Frontal cortex (tissue), 4 donors: ENCODE data around the gene MORN3. TPM values are rescaled to one million over a fixed set of nuclear protein-coding genes. Genes with fewer than 3 reads are reported as not detected.
A peak's percentile ranks its signal among the peaks of the same experiment; 100 is the strongest.
"Not testable (repeated sequence)": the region's sequence is repeated elsewhere in the genome, so short reads cannot be mapped to it uniquely, and the experiment has no call there.

Experiments
- DNase-seq, 2 donors: peaks; one replicate each; pipeline ENCODE4 v3.0.0; 2012; ENCODE audit warnings: low spot score in 2 of 2
- FAIRE-seq: peaks from 2 replicates; lab custom pipeline; 2012; peaks lifted over from hg19 to GRCh38; lab: Jason Lieb, UNC
- total RNA-seq: library from RNA; depleted of rRNA; stranded (reverse); fragments of >200 nt; gene quantifications from one replicate; pipeline ENCODE4 v1.2.3, GENCODE V29; 2014
- donor health status: control.
- donor health status: control.
- donor health status: control.

MORN3 gene
- total RNA-seq, 1 donor from 2014 or later: 3.3 TPM

DNA sequence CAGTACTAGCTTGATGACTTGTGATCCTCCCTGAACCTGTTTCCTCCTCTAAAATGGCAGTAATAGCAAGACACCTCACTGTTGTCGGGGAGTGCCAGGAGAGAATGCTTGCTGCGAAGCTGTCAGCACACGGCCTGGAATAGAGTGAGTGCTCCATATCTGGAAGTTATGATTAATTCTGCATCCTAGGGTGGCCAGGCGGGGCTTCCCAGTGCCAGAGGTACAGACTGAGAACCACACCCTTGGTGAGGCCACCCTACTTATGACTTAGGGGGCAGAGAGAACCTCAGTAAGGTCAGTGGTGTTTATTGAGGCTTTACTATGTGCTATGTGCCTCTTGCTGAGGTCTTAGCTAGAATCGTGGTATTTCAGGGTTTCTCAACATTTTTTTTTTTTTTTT, 20.1 kb downstream of the MORN3 start:
- FAIRE-seq (no peak), DNase-seq (no peak)

DNA sequence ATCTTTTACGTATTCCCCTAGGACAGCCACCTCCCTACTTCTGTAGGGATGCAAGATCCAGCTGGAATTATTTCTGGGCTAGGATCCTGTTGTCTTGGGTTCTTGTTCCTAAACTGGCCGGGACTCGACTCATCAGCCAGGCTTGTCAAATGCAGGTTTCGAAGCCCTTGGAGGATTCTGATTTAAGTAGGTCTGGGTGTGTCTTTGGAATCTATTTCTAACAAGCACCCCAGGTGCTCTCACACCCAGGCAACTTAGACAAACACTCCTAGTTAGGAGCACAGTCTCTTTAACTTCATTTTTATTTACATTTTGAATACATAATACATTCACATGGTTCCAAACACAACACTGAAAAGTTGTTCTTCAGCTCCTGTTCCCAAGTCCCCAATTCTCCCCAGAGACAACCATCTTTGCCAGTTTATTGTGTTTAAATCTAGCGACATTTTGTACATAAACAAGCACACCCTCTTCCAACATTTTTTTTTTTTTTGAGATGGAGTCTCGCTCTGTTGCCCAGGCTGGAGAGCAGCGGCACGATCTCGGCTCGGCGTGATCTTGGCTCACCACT, 20.9 kb downstream of the MORN3 start:
- DNase-seq (no peak), FAIRE-seq (no peak)

DNA sequence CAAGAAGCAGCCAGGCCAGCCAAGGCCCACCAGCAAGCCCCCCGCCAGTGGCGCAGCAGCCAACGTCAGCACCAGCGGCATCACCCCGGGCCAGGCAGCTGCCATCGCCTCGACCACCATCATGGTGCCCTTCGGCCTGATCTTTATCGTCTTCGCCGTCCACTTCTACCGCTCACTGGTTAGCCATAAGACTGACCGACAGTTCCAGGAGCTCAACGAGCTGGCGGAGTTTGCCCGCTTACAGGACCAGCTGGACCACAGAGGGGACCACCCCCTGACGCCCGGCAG, 28.2 kb downstream of the MORN3 start:
- no peak for DNase-seq
- no peak for FAIRE-seq

DNA sequence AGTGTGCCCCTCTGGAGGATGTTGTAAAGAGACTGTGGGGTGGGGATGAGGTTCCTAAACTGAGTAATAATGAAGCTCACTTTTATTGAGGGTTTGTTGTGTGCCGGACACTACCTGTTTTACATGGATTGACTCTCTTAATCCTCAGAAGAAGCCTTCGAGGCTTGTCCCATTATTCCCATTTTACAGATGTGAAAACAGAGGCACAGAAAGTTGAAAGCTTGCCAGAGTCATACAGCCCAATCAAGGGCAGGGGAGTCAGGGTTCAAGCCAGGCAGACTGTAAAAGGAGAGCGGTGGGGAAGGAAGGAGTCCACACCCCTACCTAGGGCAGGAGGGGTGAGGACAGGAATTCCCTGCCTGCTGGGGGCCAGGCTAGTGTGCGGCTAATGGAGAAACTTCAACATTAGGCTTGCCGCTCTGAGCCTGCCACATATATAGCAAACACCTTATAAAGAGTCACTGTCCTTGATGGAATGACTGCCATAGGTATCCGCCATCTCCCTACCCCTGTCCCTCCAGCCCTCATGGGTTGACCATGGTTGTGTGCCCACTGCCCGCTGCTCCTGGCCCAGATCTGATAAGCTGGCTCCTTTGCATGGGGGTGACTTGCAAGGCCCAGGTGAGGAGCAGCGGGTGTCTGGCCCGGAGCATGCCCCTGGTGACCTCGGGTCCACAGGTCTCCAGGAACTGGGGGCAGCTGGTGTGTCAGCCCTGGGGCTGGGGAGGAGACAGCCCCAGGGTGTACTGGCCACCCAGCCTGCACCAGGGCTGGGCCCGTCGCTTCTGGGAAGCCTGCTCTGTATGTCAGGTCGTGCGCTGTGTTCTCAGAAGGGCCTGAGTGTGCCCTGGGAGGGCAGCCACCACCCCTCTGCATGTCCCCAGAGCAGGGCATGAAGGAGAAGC, 30.9 kb downstream of the MORN3 start:
- FAIRE-seq: no peak
- no peak for DNase-seq

DNA sequence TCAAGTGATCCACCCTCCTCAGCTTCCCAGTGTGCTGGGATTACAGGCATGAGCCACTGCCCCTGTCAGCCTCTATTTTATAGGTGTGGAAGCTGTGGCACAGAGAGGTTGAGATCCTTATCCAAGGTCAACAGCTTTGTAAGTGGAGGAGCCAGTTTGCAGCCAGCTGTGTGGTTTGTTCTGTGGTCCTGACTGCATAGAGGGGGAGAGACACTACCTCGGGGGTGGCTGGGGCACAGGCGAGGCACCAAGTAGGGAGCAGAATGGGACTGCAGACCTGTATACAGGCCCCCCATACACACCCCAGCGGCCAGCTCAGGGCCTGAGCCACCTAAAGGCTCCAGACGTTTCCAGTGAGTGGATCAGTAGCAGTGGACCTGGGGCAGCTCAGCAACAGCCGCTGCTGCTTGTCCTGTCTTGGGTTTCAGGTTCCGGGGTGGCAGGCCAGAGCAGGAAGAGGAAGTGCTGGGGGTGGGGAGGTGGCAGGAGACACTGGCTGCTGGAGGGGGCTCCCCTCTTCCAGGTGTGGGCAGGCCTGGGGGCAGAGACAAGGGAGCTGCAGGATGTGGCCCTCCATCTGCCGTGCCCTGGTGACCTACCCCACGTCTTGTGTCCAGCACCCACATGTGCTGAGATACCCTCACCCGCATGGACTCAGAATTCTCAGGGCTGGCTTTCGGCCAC, 32.1 kb downstream of the MORN3 start:
- DNase-seq (no peak), FAIRE-seq (no peak)

DNA sequence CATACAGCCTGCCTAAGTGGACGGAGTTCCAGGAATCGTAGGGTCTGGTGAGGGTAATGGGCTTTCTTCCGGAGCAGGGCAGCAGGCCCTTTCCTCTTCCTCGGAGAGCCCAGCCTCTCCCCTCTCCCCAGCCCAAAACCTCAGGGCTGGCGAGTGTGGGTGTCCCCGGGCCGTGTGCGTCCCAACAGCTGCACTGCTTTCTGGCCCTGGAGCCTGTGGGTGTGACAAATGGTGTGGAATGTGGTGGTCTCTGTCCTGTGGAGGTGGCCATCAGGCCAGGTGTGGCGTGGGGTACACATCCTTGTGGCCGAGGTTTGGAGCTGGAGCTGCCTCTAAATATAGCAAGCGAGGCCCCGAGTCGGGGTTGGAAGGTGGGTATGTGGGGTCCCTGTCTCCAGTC, 34.6 kb downstream of the MORN3 start:
- no peak for FAIRE-seq
- no peak for DNase-seq

DNA sequence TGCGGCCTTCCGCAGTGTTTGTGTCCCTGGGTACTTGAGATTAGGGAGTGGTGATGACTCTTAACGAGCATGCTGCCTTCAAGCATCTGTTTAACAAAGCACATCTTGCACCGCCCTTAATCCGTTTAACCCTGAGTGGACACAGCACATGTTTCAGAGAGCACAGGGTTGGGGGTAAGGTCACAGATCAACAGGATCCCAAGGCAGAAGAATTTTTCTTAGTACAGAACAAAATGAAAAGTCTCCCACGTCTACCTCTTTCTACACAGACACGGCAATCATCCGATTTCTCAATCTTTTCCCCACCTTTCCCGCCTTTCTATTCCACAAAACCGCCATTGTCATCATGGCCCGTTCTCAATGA, 35.6 kb downstream of the MORN3 start:
- DNase-seq, FAIRE-seq: not testable (repeated sequence)

DNA sequence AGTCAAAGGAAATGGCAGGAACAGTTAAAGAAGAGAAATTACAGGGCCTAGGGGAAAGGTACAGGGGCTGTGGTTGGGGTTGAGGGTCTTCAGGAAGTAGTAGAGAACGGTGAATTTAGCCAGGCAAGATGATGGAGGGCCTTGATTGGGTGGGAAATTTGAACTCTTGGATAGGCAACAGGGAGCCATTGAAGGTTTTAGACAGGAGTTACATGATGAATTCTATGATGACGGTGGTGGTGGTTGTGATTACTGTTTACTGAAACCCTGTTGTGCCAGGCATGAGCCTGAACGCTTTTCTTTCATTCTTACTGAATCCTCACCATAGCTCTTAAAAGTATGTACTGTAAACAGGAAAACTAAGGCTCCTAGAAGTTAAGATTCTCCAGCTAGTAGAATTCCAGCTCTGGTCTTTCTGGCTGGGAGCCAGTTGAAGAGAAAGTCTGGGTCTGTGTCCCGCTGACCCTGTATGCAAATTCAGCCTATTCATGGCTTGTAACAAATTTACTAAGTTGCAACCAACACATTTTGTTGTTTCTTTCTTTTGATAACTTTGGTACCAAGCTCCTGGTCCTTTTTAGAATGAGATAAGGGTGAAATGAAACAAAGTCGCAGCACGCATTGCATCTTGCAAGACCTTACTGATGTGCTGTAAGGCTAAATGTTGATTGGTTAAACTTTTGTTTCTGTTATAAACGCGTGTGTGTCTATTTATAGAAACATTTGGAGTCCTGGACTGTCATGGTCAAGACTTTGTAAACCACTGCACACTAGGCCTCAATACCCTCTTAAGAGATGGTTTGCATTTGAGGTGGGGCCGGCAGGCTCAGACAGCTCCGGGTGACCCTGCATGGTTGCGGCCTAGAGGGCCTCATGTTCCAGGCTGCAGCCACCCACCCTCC, 37.1 kb downstream of the MORN3 start:
- FAIRE-seq (no peak), DNase-seq (no peak)

DNA sequence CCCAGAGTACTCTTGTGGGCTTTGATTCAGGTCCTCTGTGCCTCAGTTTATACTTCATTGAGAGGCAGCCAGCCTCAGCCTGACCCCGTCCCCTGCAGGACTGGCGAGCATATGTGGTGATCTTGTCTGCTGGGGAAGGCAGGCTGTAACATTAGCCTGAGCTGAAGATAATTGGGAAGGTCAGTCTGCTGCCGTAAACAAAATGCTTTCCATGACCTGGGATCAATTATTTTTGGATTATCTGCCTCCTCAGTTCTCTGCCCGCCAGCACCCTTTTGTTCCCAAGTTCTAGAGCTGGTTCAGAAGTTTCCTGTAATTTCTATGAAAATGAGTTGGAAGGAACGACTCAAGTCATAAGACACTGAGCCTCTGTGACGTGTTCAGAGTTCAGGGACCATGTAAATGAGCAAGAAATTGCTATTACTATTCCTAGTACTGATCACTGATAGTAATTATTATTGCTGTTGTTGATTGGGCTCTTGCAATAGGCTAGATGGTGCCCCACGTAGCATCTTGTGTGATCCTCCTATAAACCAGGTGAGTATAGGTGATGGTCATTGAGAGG, 38.6 kb downstream of the MORN3 start:
- FAIRE-seq (no peak), DNase-seq (no peak)

DNA sequence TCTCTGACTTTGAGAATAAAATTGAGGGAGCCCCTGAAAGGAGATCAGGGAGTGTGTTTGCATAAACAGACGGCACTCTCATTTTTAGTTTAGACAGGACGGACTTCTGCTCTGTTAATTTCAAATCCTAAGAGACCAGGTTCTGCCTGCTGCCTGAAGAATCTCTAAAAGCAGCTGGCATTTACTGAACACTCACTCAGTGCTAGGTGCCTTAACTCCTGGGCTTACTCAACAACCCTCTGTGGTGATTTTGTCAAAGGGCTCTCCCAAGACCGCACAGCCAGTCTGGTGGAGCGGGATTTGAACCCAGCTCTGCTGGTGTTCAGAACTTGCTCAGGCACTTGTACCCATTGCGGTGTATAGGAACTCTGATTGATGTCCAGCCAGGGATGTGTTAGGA, 40.9 kb downstream of the MORN3 start:
- DNase-seq (no peak), FAIRE-seq (no peak)

DNA sequence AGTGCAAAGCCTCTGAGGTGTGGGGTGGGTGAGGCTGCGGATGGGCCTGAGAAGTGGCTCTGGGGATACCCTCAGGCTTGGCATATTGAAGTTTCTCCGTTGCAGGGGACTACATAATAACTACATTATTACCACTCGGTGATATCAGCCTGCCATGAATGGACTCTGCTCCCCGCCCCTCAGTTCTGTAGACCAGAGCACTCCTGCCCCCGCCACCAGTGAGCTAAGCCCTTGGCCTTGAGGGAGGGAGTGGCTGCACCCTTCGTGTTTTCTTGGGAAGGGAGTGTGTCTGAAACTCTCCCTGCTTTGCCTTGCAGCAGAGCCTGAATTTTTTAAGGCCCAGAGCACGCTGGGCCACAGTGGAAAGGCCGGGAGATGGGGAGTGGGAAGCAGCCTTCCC, 41.4 kb downstream of the MORN3 start:
- DNase-seq: no peak
- no peak for FAIRE-seq

DNA sequence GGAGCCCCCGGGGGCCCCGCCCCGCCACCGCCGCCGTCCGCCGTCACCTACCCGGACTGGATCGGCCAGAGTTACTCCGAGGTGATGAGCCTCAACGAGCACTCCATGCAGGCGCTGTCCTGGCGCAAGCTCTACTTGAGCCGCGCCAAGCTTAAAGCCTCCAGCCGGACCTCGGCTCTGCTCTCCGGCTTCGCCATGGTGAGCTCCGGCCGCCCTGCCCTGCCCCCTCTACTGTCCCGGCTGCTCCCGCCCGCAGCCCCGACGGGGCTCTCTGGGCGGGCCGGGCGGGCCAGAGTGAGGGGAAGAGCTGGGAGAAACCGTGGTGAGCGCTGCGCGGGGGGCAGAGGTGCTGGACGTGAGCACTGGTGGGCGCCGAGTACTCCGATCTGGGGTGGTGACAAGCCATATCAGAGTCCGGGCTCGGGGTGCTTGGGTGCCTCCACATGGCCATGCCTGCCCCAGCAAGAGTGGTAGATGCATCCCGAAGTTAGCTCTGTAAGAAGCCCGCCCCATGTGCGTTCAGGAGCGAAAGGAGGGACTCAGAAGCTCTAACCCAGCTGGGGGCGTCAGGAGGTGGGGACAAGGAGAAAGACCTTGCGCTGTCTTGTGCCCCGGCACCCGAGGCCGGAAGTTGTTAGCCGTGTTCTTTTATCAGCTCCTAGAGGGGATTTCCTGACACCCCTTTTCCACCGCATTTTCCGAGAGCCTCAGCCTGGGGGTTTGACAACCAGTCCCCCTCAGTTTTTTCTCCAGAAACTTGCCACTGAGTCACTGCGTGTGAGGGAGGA, 42.4 kb downstream of the MORN3 start:
- peak in 1 of 2 donors; percentile 54 for DNase-seq
- no peak for FAIRE-seq

DNA sequence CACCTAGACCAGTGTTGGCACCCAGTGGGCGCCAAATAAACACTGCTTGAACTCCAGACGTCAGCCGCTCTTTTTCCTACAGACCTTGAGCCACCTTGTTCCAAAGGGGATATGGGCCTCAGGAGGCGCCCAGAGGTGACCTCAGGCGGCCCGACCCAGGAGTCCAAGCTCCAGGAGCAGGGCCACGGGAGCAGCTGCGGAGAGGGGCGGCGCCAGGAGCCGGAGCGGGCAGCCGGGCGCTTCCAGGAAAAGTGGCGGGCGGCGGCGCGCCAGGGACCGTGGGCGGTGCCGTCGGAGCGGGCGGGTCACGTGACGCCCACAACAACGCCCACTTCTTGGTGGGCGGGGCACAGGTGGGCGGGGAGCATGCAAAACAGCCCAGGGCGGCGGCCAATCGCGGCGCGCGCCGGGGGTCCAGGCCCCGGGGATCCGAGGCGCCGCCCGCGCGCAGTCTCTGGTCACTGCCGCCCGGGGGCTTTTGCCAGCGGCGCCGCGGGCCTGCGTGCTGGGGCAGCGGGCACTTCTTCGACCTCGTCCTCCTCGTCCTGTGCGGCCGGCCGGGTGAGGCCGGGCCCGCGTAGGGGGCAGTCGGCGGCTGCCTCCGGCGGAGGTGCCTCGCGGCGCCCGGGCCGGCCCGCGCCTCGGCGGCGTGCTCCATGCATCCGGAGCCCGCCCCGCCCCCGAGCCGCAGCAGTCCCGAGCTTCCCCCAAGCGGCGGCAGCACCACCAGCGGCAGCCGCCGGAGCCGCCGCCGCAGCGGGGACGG, 43.2 kb downstream of the MORN3 start, which contains the start of gene ORAI1:
Gene ORAI1, plus strand, starts transcription at position 444 of the 766 bp plus-strand sequence.
- no peak for FAIRE-seq

DNA sequence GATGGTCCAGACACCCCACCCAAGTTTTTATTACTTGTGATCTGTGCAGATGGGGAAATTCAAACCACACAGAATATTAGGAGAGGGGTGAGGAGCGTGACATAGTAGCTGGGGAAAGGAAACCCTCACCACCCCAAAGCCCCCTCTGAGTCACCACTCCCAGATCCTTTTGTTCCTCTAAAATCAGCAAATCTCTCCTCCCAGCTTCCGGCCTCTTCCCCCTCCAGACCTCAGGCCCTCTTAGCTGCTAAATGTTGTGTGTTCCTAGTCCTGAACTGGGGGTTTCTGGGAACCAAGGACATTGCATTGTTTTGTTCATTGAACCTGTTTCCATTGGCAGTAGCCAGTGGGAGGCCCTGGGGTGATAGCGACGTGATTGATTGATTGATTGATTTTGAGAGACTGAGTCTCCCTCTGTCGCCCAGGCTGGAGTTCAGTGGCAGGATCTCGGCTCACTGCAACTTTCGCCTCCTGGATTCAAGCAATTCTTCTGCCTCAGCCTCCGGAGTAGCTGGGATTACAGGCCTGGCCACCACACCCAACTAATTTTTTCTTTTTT, 49.0 kb downstream of the MORN3 start:
- FAIRE-seq: no peak
- DNase-seq: no peak

More for the DNA sequence above, 43.2 kb downstream of the MORN3 start, which contains the start of gene ORAI1:
- DNase-seq: peak; percentile 95 to 97

DNA sequence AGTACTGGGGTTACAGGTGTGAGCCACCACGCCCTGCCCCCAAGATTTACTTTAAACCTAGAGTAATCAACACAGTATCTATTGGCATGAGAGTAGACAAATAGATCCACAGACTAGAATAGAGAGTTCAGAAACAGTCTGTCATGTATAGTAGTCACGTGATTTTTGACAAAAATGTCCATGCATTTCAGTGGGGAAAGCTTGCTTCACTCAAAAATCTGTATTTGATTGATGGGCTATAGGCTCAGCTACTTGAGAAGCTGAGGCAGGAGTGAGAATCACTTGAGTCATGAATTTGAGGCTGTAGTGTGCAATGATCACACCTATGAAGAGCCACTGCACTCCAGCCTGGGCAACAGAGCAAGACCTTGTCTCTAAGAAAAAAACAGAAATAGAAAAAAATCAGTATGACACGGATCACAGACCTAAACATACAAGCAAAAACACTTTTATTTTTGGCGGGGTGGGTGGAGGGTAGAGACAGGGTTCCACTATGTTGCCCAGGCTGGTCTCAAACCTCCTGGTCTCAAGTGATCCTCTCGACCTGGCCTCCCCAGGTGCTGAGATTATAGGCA, 50.7 kb downstream of the MORN3 start:
- FAIRE-seq (no peak), DNase-seq (no peak)

DNA sequence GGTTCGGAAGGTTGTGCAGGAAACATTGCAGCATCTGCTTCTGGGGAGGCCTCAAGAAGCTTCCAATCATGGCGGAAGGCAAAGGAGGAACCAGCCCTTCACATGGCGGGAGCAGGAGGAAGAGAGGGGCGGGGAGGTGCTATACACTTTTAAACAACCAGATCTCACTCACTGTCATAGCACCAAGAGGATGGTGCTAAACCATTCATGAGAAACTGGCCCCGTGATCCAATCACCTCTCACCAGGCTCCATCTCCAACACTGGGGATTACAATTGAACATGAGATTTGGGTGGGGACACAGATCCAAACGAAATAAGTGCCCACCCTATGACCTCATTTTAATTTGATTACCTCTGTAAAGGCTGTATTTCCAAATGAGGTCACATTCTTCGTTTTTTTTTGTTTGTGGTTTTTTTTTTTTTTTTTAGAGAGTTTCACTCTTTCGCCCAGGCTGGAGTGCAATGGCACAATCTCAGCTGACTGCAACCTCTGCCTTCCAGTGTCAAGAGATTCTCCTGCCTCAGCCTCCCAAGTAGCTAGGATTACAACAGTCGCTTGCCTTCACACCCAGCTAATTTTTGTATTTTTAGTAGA, 54.5 kb downstream of the MORN3 start:
- no peak for DNase-seq
- no peak for FAIRE-seq

DNA sequence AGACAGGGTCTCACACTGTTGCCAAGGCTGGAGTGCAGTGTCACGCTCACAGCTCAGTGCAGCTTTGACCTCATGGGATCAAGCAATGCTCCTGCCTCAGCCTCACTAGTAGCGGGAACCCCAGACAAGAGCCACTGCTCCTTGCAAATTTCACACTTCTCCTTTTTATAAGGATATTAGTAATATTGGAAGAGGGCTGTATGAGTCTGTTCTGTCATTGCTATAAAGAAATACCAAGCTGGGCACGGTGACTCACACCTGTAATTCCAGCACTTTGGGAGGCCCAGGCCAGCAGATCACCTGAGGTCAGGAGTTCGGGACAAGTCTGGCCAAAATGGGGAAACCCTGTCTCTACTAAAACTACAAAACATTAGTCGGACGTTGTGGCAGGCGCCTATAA, 56.0 kb downstream of the MORN3 start:
- FAIRE-seq (no peak), DNase-seq (no peak)
